Activated CD4-positive, alpha-beta T cell treated with anti-CD3 and anti-CD28 coated beads, Interleukin-2, amount 10 ng/mL, durations not matched to agents 24 days and 14 days (primary cell): Measurements from ENCODE around the gene FAM25C. TPM values are rescaled to one million over a fixed set of nuclear protein-coding genes. Genes with fewer than 3 reads are reported as not detected.
"Not testable (repeated sequence)": the region's sequence is repeated elsewhere in the genome, so short reads cannot be mapped to it uniquely, and the experiment has no call there.

ENCODE experiments used
- DNase-seq: peaks from one replicate; pipeline ENCODE4 v3.0.0; 2022
- H3K27ac Mint-ChIP-seq: one replicate; pipeline ENCODE4 v1.8.0; 2022; ENCODE audit warnings: mild to moderate bottlenecking, mixed read lengths
- H3K27me3 Mint-ChIP-seq: one replicate; pipeline ENCODE4 v1.8.0; 2022; ENCODE audit warnings: mixed read lengths
- H3K36me3 Mint-ChIP-seq: one replicate; pipeline ENCODE4 v1.8.0; 2022; ENCODE audit warnings: low read depth, mild to moderate bottlenecking, mixed read lengths
- H3K4me1 Mint-ChIP-seq: one replicate; pipeline ENCODE4 v1.8.0; 2021; ENCODE audit warnings: mixed read lengths
- H3K4me3 Mint-ChIP-seq: one replicate; pipeline ENCODE4 v1.8.0; 2022; ENCODE audit warnings: mild to moderate bottlenecking, moderate library complexity, mixed read lengths
- H3K9me3 Mint-ChIP-seq: one replicate; pipeline ENCODE4 v1.8.0; 2021; ENCODE audit warnings: mixed read lengths
- intact Hi-C: fragments of 100-400 bp; cut with micrococcal nuclease; formaldehyde crosslinking; loops from one replicate; pipeline ENCODE4 v1.15.1; 2023
- total RNA-seq: library from RNA; stranded (reverse); gene quantifications from 2 replicates; pipeline ENCODE4 v1.2.3, GENCODE V29; 2022

FAM25C gene
- total RNA-seq, 1 donor from 2014 or later, result not detected

- H3K27me3 Mint-ChIP-seq, H3K4me1 Mint-ChIP-seq, H3K27ac Mint-ChIP-seq, DNase-seq, H3K9me3 Mint-ChIP-seq, H3K36me3 Mint-ChIP-seq, intact Hi-C loops, H3K4me3 Mint-ChIP-seq: not testable (repeated sequence)
Observed at GRCh38 chr10:47972077-47972476, 27.5 kb downstream of the FAM25C start.

GRCh38 chr10:47971598-47971997 is 28.0 kb downstream of the FAM25C start:
- H3K9me3 Mint-ChIP-seq, intact Hi-C loops, H3K27ac Mint-ChIP-seq, H3K36me3 Mint-ChIP-seq, DNase-seq, H3K4me3 Mint-ChIP-seq, H3K27me3 Mint-ChIP-seq, H3K4me1 Mint-ChIP-seq: not testable (repeated sequence)

GRCh38 chr10:47970047-47970446 is 29.5 kb downstream of the FAM25C start:
- H3K4me3 Mint-ChIP-seq, H3K4me1 Mint-ChIP-seq, intact Hi-C loops, H3K27ac Mint-ChIP-seq, H3K27me3 Mint-ChIP-seq, DNase-seq, H3K36me3 Mint-ChIP-seq, H3K9me3 Mint-ChIP-seq: not testable (repeated sequence)

- DNase-seq, H3K36me3 Mint-ChIP-seq, H3K27me3 Mint-ChIP-seq, H3K4me1 Mint-ChIP-seq, H3K4me3 Mint-ChIP-seq, H3K9me3 Mint-ChIP-seq, H3K27ac Mint-ChIP-seq, intact Hi-C loops: not testable (repeated sequence)
Observed at GRCh38 chr10:47968988-47969387, 30.6 kb downstream of the FAM25C start.

- H3K4me3 Mint-ChIP-seq, H3K9me3 Mint-ChIP-seq, H3K4me1 Mint-ChIP-seq, H3K36me3 Mint-ChIP-seq, H3K27ac Mint-ChIP-seq, DNase-seq, intact Hi-C loops, H3K27me3 Mint-ChIP-seq: not testable (repeated sequence)
Observed at GRCh38 chr10:47964280-47965063, 35.1 kb downstream of the FAM25C start.

GRCh38 chr10:47962785-47963184 is 36.8 kb downstream of the FAM25C start:
- DNase-seq, H3K27ac Mint-ChIP-seq, intact Hi-C loops, H3K27me3 Mint-ChIP-seq, H3K9me3 Mint-ChIP-seq, H3K4me3 Mint-ChIP-seq, H3K36me3 Mint-ChIP-seq, H3K4me1 Mint-ChIP-seq: not testable (repeated sequence)

GRCh38 chr10:47960699-47961098 is 38.9 kb downstream of the FAM25C start:
- H3K27ac Mint-ChIP-seq, H3K4me3 Mint-ChIP-seq, intact Hi-C loops, H3K9me3 Mint-ChIP-seq, H3K4me1 Mint-ChIP-seq, DNase-seq, H3K27me3 Mint-ChIP-seq, H3K36me3 Mint-ChIP-seq: not testable (repeated sequence)

GRCh38 chr10:47959677-47960076 is 39.9 kb downstream of the FAM25C start:
- H3K27me3 Mint-ChIP-seq, intact Hi-C loops, H3K9me3 Mint-ChIP-seq, DNase-seq, H3K4me3 Mint-ChIP-seq, H3K27ac Mint-ChIP-seq, H3K36me3 Mint-ChIP-seq, H3K4me1 Mint-ChIP-seq: not testable (repeated sequence)

- not testable (repeated sequence) for H3K9me3 Mint-ChIP-seq, H3K27me3 Mint-ChIP-seq
Observed at GRCh38 chr10:47957158-47957557, 42.4 kb downstream of the FAM25C start.

GRCh38 chr10:47947424-47947823 is 52.2 kb downstream of the FAM25C start:
- H3K4me3 Mint-ChIP-seq, result not testable (repeated sequence)

More at GRCh38 chr10:47957158-47957557, 42.4 kb downstream of the FAM25C start:
- H3K27ac Mint-ChIP-seq, DNase-seq, H3K4me1 Mint-ChIP-seq, H3K4me3 Mint-ChIP-seq, intact Hi-C loops, H3K36me3 Mint-ChIP-seq: not testable (repeated sequence)

More at GRCh38 chr10:47947424-47947823, 52.2 kb downstream of the FAM25C start:
- intact Hi-C loops, H3K27me3 Mint-ChIP-seq, DNase-seq, H3K9me3 Mint-ChIP-seq, H3K36me3 Mint-ChIP-seq, H3K4me1 Mint-ChIP-seq, H3K27ac Mint-ChIP-seq: not testable (repeated sequence)

Other genes starting within 250 kb of the FAM25C start
- gene SYT15B, start 236.2 kb downstream of the FAM25C start, total RNA-seq, result 0.12 TPM in 1 of 2 replicates, not detected in the other
- gene NPY4R2, start 81.1 kb downstream of the FAM25C start, total RNA-seq, result not detected in 2 replicates